Stomach smooth muscle (tissue), 2 donors: ENCODE results near the gene NR6A1.

Source experiments
- H3K27ac ChIP-seq: one replicate; pipeline ENCODE4 v1.7.0; 2013; ENCODE audit warnings: mild to moderate bottlenecking, low read length, inconsistent platforms
- H3K27me3 ChIP-seq, 2 donors: one replicate each; pipeline ENCODE4 v1.7.0; 2013; ENCODE audit warnings: low read length in 2 of 2; ENCODE audit not compliant: insufficient read depth in 2 of 2, control insufficient read depth in 1 of 2
- H3K36me3 ChIP-seq, 2 donors: one replicate each; pipeline ENCODE4 v1.7.0; 2013; ENCODE audit warnings: low read length in 2 of 2; ENCODE audit not compliant: control insufficient read depth in 2 of 2, insufficient read depth in 2 of 2
- H3K4me1 ChIP-seq: one replicate; pipeline ENCODE4 v1.7.0; 2013; ENCODE audit warnings: low read length; ENCODE audit not compliant: control insufficient read depth, insufficient read depth
- H3K4me3 ChIP-seq, 2 donors: one replicate each; pipeline ENCODE4 v1.7.0; 2013; ENCODE audit warnings: low read length in 2 of 2
- H3K9ac ChIP-seq, 2 donors: one replicate each; pipeline ENCODE4 v1.7.0; 2013; ENCODE audit warnings: low read length in 2 of 2, mild to moderate bottlenecking in 1 of 2
- H3K9me3 ChIP-seq, 2 donors: one replicate each; pipeline ENCODE4 v1.7.0; 2013; ENCODE audit warnings: low read length in 2 of 2; ENCODE audit not compliant: control insufficient read depth in 2 of 2
- donor health status: healthy.
- donor health status: Pancreatic carcinoma.

The NR6A1 gene

GRCh38 chr9:124510650-124511425 lies 260.3 kb downstream of the NR6A1 start:
- H3K4me3 ChIP-seq = no peak overlapping the region
- no peaks in the 10 kb centered on the region for H3K4me1 ChIP-seq
- H3K9ac ChIP-seq = no peak overlapping the region
- H3K36me3 ChIP-seq = no peaks in the 10 kb centered on the region
- no peak overlapping the region for H3K27ac ChIP-seq
- peaks cover 4 to 9% of the 10 kb centered on the region in 2 donors for H3K27me3 ChIP-seq
- no peaks in the 10 kb centered on the region for H3K9me3 ChIP-seq

GRCh38 chr9:124507880-124508423 lies 263.2 kb downstream of the NR6A1 start:
- no peak overlapping the region for H3K27ac ChIP-seq
- H3K27me3 ChIP-seq = peaks cover 26 to 29% of the 10 kb centered on the region in 2 donors
- no peaks in the 10 kb centered on the region for H3K9me3 ChIP-seq
- no peak overlapping the region for H3K9ac ChIP-seq
- H3K36me3 ChIP-seq = no peaks in the 10 kb centered on the region
- H3K4me3 ChIP-seq = no peak overlapping the region
- peaks cover 14% of the 10 kb centered on the region for H3K4me1 ChIP-seq

- no peak within 1 kb of the TSS for H3K4me3 ChIP-seq
- H3K27ac ChIP-seq = no peak within 1 kb of the TSS
- no peaks in the 10 kb centered on the region for H3K9me3 ChIP-seq
- peaks cover 28 to 33% of the 10 kb centered on the region in 2 donors for H3K27me3 ChIP-seq
- no peaks in the 10 kb centered on the region for H3K36me3 ChIP-seq
- H3K4me1 ChIP-seq = peaks cover 14% of the 10 kb centered on the region
- no peak within 1 kb of the TSS for H3K9ac ChIP-seq
Measured at GRCh38 chr9:124506931-124507879, 263.9 kb downstream of the NR6A1 start, which contains the start of gene NR5A1. NR5A1 (minus strand) TSS chr9:124507399; CDS start chr9:124503395, 4,004 bp downstream.

- H3K9me3 ChIP-seq = no peaks in the 10 kb centered on the region
- no peaks in the 10 kb centered on the region for H3K36me3 ChIP-seq
- peaks cover 34 to 39% of the 10 kb centered on the region in 2 donors for H3K27me3 ChIP-seq
- H3K27ac ChIP-seq = no peak overlapping the region
- H3K4me3 ChIP-seq = no peak overlapping the region
- H3K4me1 ChIP-seq = peaks cover 14% of the 10 kb centered on the region
- no peak overlapping the region for H3K9ac ChIP-seq
Measured at GRCh38 chr9:124506433-124506832, 264.7 kb downstream of the NR6A1 start.

- Histone ChIP-seq H3K9me3 (no peaks in the 10 kb centered on the region), H3K36me3 (no peaks in the 10 kb centered on the region), H3K4me1 (peaks cover 14% of the 10 kb centered on the region), H3K27ac (no peak overlapping the region), H3K9ac (no peak overlapping the region), H3K27me3 (peaks cover 39 to 43% of the 10 kb centered on the region in 2 donors), H3K4me3 (no peak overlapping the region)
Measured at GRCh38 chr9:124505901-124506346, 265.2 kb downstream of the NR6A1 start.

GRCh38 chr9:124505006-124505900 lies 265.9 kb downstream of the NR6A1 start:
- no peak overlapping the region for H3K27ac ChIP-seq
- peaks cover 44 to 47% of the 10 kb centered on the region in 2 donors for H3K27me3 ChIP-seq
- H3K9me3 ChIP-seq = no peaks in the 10 kb centered on the region
- H3K36me3 ChIP-seq = no peaks in the 10 kb centered on the region
- no peak overlapping the region for H3K9ac ChIP-seq
- peaks cover 14% of the 10 kb centered on the region for H3K4me1 ChIP-seq
- H3K4me3 ChIP-seq = peak overlapping the region in 1 of 2 donors; percentile 22

GRCh38 chr9:124504530-124505005 lies 266.5 kb downstream of the NR6A1 start:
- Histone ChIP-seq H3K9me3 (no peaks in the 10 kb centered on the region), H3K4me1 (peaks cover 14% of the 10 kb centered on the region), H3K4me3 (no peak overlapping the region), H3K27ac (no peak overlapping the region), H3K27me3 (peaks cover 44 to 48% of the 10 kb centered on the region in 2 donors), H3K9ac (no peak overlapping the region), H3K36me3 (no peaks in the 10 kb centered on the region)

- H3K36me3 ChIP-seq = no peaks in the 10 kb centered on the region
- H3K27me3 ChIP-seq = peaks cover 46 to 53% of the 10 kb centered on the region in 2 donors
- H3K9ac ChIP-seq = no peak overlapping the region
- H3K27ac ChIP-seq = no peak overlapping the region
- peaks cover 14% of the 10 kb centered on the region for H3K4me1 ChIP-seq
- H3K9me3 ChIP-seq = no peaks in the 10 kb centered on the region
- peak overlapping the region in 1 of 2 donors; percentile 52 for H3K4me3 ChIP-seq
Measured at GRCh38 chr9:124503713-124504529, 267.2 kb downstream of the NR6A1 start.
